Cardiac muscle cell (in vitro differentiated cells and primary cell): ENCODE measurements around the gene ARHGAP5. TPM values are rescaled to one million over a fixed set of nuclear protein-coding genes. Genes with fewer than 3 reads are reported as not detected.

Experiments
- DNase-seq, 2 donors: peaks; one replicate each; pipeline versions ENCODE4 v3.0.0 to v3.0.0-alpha.2; 2010 to 2017; ENCODE audit warnings: low read depth in 1 of 2, low spot score in 1 of 2
- H3K27ac ChIP-seq: fragments of 200-600 bp; sonication (generic); 2 replicates; pipeline ENCODE4 v1.5.1; 2016
- H3K27me3 ChIP-seq: fragments of 200-600 bp; sonication (generic); 2 replicates; pipeline ENCODE4 v1.6.0; 2016; ENCODE audit warnings: control low read depth
- H3K36me3 ChIP-seq: fragments of 200-600 bp; sonication (generic); 2 replicates; pipeline ENCODE4 v1.5.1; 2016; ENCODE audit warnings: control low read depth
- H3K4me1 ChIP-seq: fragments of 200-600 bp; sonication (generic); 2 replicates; pipeline ENCODE4 v1.8.1; 2017; ENCODE audit warnings: low read depth, mild to moderate bottlenecking, mixed run types
- H3K4me3 ChIP-seq: fragments of 200-600 bp; sonication (generic); 2 replicates; pipeline ENCODE4 v1.5.1; 2016; ENCODE audit warnings: mild to moderate bottlenecking
- H3K9me3 ChIP-seq: fragments of 200-600 bp; sonication (generic); 2 replicates; pipeline ENCODE4 v1.5.1; 2017; ENCODE audit warnings: low read depth, mild to moderate bottlenecking, control low read depth
- CTCF ChIP-seq: IDR thresholded peaks from 2 replicates; pipeline ENCODE4 v1.5.1; 2012; ENCODE audit warnings: low read depth, mild to moderate bottlenecking, low read length
- polyA plus RNA-seq: library from polyadenylated mRNA; unstranded; fragments of >200 nt; fragmentation: Nextera tagmentation; extraction: Ambion mirVana; gene quantifications from 2 replicates; pipeline ENCODE4 v1.2.1, GENCODE V29; 2016
- total RNA-seq: library from RNA; depleted of rRNA; stranded (reverse); fragments of >200 nt; gene quantifications from 2 replicates; pipeline ENCODE4 v1.2.3, GENCODE V29; 2016

ARHGAP5 gene
- total and polyA plus RNA-seq, 2 experiments from 2014 or later, result 12.9 to 77.5 TPM

- peak in 1 of 2 donors; percentile 7 for DNase-seq
- H3K27me3 ChIP-seq, result no peaks in the 10 kb centered on the region
- no peak for TF ChIP-seq CTCF
- peaks cover 6% of the 10 kb centered on the region for H3K36me3 ChIP-seq
- no peak overlapping the region for H3K4me3 ChIP-seq
- H3K4me1 ChIP-seq, result no peaks in the 10 kb centered on the region
- no peaks in the 10 kb centered on the region for H3K9me3 ChIP-seq
- peak overlapping the region; percentile 12 for H3K27ac ChIP-seq
Observed at GRCh38 chr14:32134448-32135097, 57.5 kb downstream of the ARHGAP5 start.

DNA sequence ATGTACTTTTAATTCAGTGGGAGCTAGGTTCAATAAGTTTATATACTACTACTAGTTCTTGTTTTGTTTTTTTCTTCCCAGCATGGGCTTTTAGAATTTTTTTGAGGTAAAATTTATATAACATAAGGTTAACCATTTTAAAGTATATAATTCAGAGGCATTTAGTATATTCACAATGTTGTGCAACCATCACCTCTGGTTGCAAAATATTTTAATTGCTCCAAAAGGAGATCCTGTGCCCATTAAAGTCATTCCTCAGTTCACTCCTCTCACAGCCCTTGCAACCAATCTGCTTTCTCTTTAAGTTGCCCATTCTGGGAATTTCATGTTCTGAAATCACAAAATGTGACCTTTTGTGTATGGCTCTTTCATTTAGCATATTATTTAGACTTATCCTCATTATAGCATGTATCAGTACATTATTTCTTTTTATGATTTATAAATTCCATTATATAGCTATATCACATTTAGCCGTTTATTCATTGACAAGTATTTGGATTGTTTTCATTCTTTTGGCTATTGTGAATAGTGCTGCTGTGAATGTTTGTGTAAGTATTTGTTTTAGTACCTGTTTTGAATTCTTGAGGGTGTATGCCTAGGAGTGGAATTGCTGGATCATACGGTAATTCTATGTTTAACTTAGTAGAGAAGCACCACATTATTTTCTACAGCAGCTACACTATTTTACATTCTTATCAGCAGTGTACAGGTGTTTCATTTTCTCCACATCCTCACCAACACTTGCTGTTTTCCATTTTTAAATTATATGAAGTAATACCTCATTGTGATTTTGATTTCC lies 59.1 kb downstream of the ARHGAP5 start:
- peak in 1 of 2 donors; percentile 22 for DNase-seq
- Histone ChIP-seq H3K4me1 (no peaks in the 10 kb centered on the region), H3K36me3 (peaks cover 9% of the 10 kb centered on the region), H3K27ac (no peak overlapping the region), H3K9me3 (no peaks in the 10 kb centered on the region), H3K27me3 (no peaks in the 10 kb centered on the region), H3K4me3 (no peak overlapping the region)
- no peak for TF ChIP-seq CTCF

- no peak overlapping the region for H3K4me3 ChIP-seq
- TF ChIP-seq CTCF, result no peak
- H3K27ac ChIP-seq, result no peak overlapping the region
- H3K4me1 ChIP-seq, result no peaks in the 10 kb centered on the region
- no peak for DNase-seq
- peaks cover 9% of the 10 kb centered on the region for H3K36me3 ChIP-seq
- H3K27me3 ChIP-seq, result no peaks in the 10 kb centered on the region
- no peaks in the 10 kb centered on the region for H3K9me3 ChIP-seq
Observed at GRCh38 chr14:32137313-32137712, 60.2 kb downstream of the ARHGAP5 start.

DNA sequence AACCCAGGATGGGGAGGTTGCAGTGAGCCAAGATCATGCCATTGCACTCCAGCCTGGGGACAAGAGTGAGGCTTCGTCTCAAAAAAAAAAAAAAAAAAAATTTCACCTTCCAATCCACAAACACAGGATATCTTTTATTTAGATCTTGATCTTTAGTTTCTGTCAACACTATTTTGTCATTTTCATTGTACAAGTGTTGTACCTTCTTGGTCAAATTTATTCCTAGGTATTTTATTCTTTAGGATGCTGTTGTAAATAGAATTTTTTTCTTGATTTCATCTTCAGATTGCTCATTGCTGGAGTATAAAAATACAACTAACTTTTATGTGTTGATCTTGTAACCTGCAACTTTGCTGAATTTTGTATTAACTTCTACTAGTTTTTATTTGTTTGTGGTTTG lies 60.8 kb downstream of the ARHGAP5 start:
- no peak overlapping the region for H3K4me3 ChIP-seq
- no peak for DNase-seq
- no peak for TF ChIP-seq CTCF
- H3K36me3 ChIP-seq, result peaks cover 9% of the 10 kb centered on the region
- no peaks in the 10 kb centered on the region for H3K9me3 ChIP-seq
- H3K4me1 ChIP-seq, result no peaks in the 10 kb centered on the region
- H3K27me3 ChIP-seq, result no peaks in the 10 kb centered on the region
- H3K27ac ChIP-seq, result no peak overlapping the region

DNA sequence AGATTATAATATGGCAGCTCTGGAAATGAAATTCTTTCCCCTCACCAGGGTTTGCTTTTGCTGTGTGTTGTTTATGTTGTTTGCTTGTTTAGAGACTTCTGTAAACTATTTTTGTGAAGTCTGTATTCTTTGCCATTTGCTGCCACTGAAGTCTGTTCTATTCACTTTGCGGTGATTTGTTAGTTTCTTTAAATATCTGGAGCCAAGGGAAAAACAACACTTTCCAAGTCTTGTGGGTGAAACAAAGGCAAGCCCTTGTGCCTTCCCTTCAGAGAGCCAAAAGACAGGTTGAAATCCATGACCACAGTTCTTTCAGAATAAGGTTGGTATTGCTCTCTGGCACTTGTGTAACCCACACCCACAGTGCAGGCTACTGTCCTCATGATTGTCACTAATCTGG lies 65.2 kb downstream of the ARHGAP5 start:
- H3K27me3 ChIP-seq, result no peaks in the 10 kb centered on the region
- H3K27ac ChIP-seq, result no peak overlapping the region
- H3K4me3 ChIP-seq, result no peak overlapping the region
- H3K36me3 ChIP-seq, result peaks cover 5% of the 10 kb centered on the region
- H3K9me3 ChIP-seq, result no peaks in the 10 kb centered on the region
- DNase-seq, result no peak
- peaks cover 6% of the 10 kb centered on the region for H3K4me1 ChIP-seq
- TF ChIP-seq CTCF, result no peak
